LNCaP clone FGC (cell line): ENCODE measurements around the gene GLCE.

ENCODE experiments used
- DNase-seq: peaks from one replicate; pipeline ENCODE4 v3.0.0-alpha.2; 2011; ENCODE audit warnings: low read depth
- H3K4me3 ChIP-seq: 2 replicates; pipeline ENCODE4 v1.5.1; 2011; ENCODE audit warnings: mild to moderate bottlenecking, low read depth, low read length, control low read depth
- CTCF ChIP-seq: IDR thresholded peaks from 2 replicates; pipeline ENCODE4 v1.5.1; 2012; ENCODE audit warnings: mild to moderate bottlenecking; ENCODE audit not compliant: control insufficient read depth, insufficient read depth; ENCODE audit errors: extremely low read depth

Gene GLCE

GRCh38 chr15:69119001-69119400 lies 41.4 kb upstream of the GLCE start:
- TF ChIP-seq CTCF, result no peak
- no peak for DNase-seq
- H3K4me3 ChIP-seq, result no peak overlapping the region

- DNase-seq, result no peak
- no peak for TF ChIP-seq CTCF
- no peak overlapping the region for H3K4me3 ChIP-seq
These were observed 40.6 kb upstream of the GLCE start for GRCh38 chr15:69119683-69120395.

- H3K4me3 ChIP-seq, result no peak overlapping the region
- no peak for TF ChIP-seq CTCF
- no peak for DNase-seq
These were observed 39.7 kb upstream of the GLCE start for GRCh38 chr15:69120732-69121131.

- TF ChIP-seq CTCF, result no peak
- DNase-seq, result no peak
- no peak overlapping the region for H3K4me3 ChIP-seq
These were observed 39.1 kb upstream of the GLCE start for GRCh38 chr15:69121198-69121828.

- TF ChIP-seq CTCF, result no peak
- H3K4me3 ChIP-seq, result no peak overlapping the region
- DNase-seq, result no peak
These were observed 35.2 kb upstream of the GLCE start for GRCh38 chr15:69125236-69125635.

GRCh38 chr15:69126054-69126469 lies 34.4 kb upstream of the GLCE start:
- no peak for DNase-seq
- TF ChIP-seq CTCF, result no peak

More at GRCh38 chr15:69126054-69126469, 34.4 kb upstream of the GLCE start:
- no peak overlapping the region for H3K4me3 ChIP-seq
